ENCODE data around the gene ZBTB9. TPM values are rescaled to one million over a fixed set of nuclear protein-coding genes. Genes with fewer than 3 reads are reported as not detected.
"Not testable (repeated sequence)": the region's sequence is repeated elsewhere in the genome, so short reads cannot be mapped to it uniquely, and the experiment has no call there.

The ZBTB9 gene
- polyA plus RNA-seq, 1 donor from 2014 or later = 9.0 TPM

DNA sequence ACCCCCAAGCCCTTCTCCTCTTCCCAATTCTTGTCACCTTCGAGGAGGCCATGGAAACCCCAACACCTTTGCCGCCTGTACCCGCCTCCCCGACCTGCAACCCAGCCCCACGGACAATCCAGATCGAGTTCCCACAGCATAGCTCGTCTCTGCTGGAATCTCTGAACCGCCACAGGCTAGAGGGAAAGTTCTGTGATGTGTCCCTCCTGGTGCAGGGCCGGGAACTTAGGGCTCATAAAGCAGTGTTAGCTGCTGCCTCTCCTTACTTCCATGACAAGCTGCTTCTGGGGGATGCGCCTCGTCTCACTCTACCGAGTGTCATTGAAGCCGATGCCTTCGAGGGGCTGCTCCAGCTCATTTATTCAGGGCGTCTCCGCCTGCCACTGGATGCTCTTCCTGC is 675 bp downstream of the ZBTB9 start:
- Mint-ChIP-seq H3K4me3 (peak overlapping the region; percentile 96 to 99 (median 99)), H3K9me3 (no peaks in the 10 kb centered on the region)

DNA sequence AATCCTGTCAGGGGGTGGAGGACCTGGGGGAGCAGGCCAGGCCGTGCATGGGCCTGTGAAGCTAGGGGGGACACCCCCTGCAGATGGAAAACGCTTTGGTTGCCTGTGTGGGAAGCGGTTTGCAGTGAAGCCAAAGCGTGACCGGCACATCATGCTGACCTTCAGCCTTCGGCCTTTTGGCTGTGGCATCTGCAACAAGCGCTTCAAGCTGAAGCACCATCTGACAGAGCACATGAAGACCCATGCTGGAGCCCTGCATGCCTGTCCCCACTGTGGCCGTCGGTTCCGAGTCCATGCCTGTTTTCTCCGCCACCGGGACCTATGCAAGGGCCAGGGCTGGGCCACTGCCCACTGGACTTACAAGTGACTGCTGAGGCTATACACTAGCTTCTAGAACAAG is 1.8 kb downstream of the ZBTB9 start:
- Mint-ChIP-seq H3K9me3 (no peaks in the 10 kb centered on the region), H3K27me3 (no peaks in the 10 kb centered on the region), H3K4me3 (peak overlapping the region; percentile 27 to 96 (median 60)), H3K4me1 (peaks cover 15 to 23% (median 20%) of the 10 kb centered on the region in 3 donors), H3K27ac (peak overlapping the region in 1 of 3 donors; percentile 19), H3K36me3 (peaks cover 2% of the 10 kb centered on the region)

More for the DNA sequence above, 675 bp downstream of the ZBTB9 start:
- H3K27me3 Mint-ChIP-seq = no peaks in the 10 kb centered on the region
- peaks cover 2% of the 10 kb centered on the region for H3K36me3 Mint-ChIP-seq
- peak overlapping the region; percentile 79 to 98 (median 95) for H3K27ac Mint-ChIP-seq
- H3K4me1 Mint-ChIP-seq = peaks cover 15 to 26% (median 20%) of the 10 kb centered on the region in 3 donors

DNA sequence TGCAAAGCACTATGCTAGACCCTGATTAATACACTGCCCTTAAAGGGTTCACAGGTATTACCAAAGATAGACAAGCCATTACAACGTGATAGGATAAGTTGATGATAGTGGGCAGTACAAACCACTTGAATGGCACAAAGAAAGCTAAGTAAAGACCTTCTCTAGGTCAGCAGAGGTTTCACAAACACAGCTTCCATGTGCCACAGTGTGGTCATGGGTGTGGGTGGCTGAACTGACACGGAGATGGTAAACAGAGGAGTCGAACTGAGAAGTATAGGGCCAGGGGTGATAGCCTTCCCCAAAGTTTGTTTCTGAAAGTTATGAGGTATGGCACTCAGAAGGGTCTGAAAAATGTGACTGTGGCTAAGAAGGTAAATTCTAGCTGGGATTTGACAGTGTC is 4.3 kb downstream of the ZBTB9 start:
- no peaks in the 10 kb centered on the region for H3K9me3 Mint-ChIP-seq

DNA sequence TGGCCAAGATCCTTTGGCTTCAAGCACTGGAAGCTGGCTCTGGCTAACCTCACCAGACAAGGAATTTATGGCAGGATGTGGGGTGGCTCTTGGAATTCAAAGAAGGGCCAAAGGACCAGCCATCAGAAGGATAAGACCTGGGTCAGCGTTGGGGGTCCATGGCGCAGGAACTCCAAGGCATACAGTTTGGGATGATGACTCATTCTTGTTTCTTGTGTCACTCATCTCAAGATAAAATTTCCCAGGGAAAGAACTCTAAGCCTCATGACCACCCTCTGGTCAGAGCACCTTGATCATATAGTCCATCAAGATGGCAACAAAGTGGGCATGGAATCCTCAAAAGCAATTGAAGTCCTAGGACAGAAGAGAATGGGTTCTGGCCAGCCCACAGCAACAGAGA is 4.8 kb downstream of the ZBTB9 start:
- H3K27me3 Mint-ChIP-seq = no peaks in the 10 kb centered on the region
- H3K4me3 Mint-ChIP-seq = peak overlapping the region in 1 of 4 donors; percentile 17
- H3K9me3 Mint-ChIP-seq = no peaks in the 10 kb centered on the region
- peaks cover 2% of the 10 kb centered on the region for H3K36me3 Mint-ChIP-seq
- H3K27ac Mint-ChIP-seq = no peak overlapping the region
- H3K4me1 Mint-ChIP-seq = peaks cover 6 to 14% (median 11%) of the 10 kb centered on the region in 3 donors

More for the DNA sequence above, 4.3 kb downstream of the ZBTB9 start:
- H3K4me3 Mint-ChIP-seq = peak overlapping the region in 1 of 4 donors; percentile 17
- no peaks in the 10 kb centered on the region for H3K27me3 Mint-ChIP-seq
- H3K4me1 Mint-ChIP-seq = peaks cover 7 to 20% (median 13%) of the 10 kb centered on the region in 3 donors
- no peak overlapping the region for H3K27ac Mint-ChIP-seq
- peaks cover 2% of the 10 kb centered on the region for H3K36me3 Mint-ChIP-seq

DNA sequence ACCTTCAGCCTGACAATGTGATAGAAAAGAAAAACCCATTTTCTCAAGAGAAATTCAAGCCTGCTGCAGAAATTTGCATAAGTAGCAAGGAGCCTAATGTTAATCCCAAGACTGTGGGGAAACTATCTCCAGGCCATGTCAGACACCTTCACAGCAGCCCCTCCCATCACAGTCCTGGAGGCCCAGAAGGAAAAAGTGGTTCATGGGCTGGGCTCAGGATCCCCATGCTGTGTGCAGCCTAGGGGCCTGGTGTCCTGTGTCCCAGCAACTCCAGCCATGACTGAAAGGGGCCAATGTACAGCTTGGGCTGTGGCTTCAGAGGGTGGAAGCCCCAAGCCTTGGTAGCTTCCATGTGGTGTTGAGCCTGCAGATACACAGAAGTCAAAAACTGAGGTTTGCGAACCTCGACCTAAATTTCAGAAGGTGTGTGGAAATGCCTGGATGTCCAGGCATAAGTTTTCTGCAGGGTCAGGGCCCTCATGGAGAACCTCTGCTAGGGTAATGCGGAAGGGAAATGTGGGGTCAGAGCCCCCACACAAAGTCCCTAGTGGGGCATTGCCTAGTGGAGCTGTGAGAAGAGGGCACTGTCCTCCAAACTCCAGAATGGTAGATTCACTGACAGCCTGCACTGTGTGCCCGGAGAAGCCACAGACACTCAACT is 11.8 kb downstream of the ZBTB9 start:
- H3K4me3 Mint-ChIP-seq = no peak overlapping the region
- H3K4me1 Mint-ChIP-seq = peaks cover 0 to 3% (median 0%) of the 10 kb centered on the region in 3 donors
- H3K9me3 Mint-ChIP-seq = no peaks in the 10 kb centered on the region
- H3K27me3 Mint-ChIP-seq = no peaks in the 10 kb centered on the region
- no peaks in the 10 kb centered on the region for H3K36me3 Mint-ChIP-seq
- no peak overlapping the region for H3K27ac Mint-ChIP-seq

DNA sequence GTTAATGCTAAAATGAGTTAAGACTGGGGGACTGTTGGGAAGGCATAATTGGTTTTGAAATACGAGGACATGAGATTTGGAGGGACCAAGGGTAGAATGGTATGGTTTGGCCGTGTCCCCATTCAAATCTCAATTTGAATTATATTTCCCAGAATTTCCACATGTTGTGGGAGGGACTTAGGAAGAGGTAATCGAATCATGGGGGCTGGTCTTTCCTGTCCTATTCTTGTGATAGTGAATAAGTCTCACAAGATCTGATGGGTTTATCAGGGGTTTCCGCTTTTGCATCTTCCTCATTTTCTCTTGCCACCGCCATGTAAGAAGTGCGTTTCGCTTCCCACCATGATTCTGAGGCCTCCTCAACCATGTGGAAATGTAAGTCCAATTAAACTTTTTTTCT is 12.7 kb downstream of the ZBTB9 start:
- Mint-ChIP-seq H3K4me3 (no peak overlapping the region), H3K27ac (no peak overlapping the region), H3K4me1 (peaks cover 0 to 3% (median 0%) of the 10 kb centered on the region in 3 donors), H3K36me3 (no peaks in the 10 kb centered on the region), H3K27me3 (no peaks in the 10 kb centered on the region), H3K9me3 (no peaks in the 10 kb centered on the region)

DNA sequence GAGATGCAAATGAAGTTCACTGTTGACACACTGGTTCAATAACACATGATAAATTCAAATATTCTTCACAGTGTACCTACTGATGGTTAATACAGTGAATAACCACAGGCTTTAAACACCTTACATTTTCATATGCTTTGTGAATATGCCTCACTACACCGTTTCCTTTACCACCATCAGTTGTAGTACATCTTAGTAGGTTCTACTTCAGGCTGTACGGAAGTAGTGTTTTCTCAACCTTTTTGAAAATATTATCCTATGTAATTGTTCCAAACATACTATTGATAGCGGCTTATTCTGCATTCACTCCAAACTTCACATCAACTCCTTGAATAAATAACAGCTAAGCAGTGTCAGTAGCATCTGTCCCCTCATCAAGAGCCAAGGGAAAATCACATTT is 15.3 kb downstream of the ZBTB9 start:
- Mint-ChIP-seq H3K4me1 (peaks cover 0 to 3% (median 0%) of the 10 kb centered on the region in 3 donors), H3K9me3 (no peaks in the 10 kb centered on the region), H3K4me3 (no peak overlapping the region), H3K27ac (no peak overlapping the region), H3K27me3 (no peaks in the 10 kb centered on the region), H3K36me3 (no peaks in the 10 kb centered on the region)

DNA sequence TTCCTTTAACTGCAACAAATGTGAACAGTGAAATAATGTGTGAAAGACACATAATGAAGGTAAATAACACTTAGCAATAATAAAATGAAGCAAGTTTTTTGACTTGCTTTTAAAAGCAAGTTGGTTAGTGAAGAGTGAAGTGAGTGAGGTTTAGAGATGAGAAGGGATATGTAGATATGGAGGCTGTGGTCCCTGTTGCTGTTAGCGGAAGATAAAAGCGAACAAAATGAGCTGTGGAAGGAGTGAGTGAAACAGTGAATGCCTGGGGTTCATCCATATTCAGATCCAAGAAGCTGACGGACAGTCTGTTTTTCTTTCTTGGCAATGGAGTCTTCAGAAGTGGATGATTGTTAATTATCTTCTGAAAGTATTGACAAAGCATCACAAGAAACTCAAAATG is 23.5 kb downstream of the ZBTB9 start:
- Mint-ChIP-seq H3K36me3 (no peaks in the 10 kb centered on the region), H3K4me3 (no peak overlapping the region), H3K9me3 (no peaks in the 10 kb centered on the region), H3K4me1 (peaks cover 0 to 2% (median 0%) of the 10 kb centered on the region in 3 donors), H3K27me3 (no peaks in the 10 kb centered on the region), H3K27ac (no peak overlapping the region)

DNA sequence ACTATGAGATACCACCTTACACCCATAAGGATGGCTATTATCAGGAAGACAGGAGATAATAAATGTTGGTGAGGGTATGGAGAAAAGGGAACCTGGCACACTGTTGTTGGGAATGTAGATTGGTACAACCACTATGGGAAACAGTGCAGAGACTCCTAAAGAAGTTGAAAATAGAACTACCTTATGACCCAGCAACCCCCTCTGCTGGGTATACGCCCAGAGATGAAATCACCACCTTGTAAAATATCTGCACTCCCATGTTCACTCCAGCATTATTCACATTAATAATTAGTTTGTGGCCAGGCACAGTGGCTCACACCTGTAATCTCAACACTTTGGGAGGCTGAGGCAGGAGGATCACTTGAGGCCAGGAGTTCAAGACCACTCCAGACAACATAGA is 26.8 kb downstream of the ZBTB9 start:
- Mint-ChIP-seq H3K4me1 (peaks cover 0 to 2% (median 0%) of the 10 kb centered on the region in 3 donors), H3K27me3 (no peaks in the 10 kb centered on the region), H3K4me3 (no peak overlapping the region), H3K27ac (peak overlapping the region in 1 of 3 donors; percentile 76), H3K9me3 (no peaks in the 10 kb centered on the region), H3K36me3 (no peaks in the 10 kb centered on the region)

DNA sequence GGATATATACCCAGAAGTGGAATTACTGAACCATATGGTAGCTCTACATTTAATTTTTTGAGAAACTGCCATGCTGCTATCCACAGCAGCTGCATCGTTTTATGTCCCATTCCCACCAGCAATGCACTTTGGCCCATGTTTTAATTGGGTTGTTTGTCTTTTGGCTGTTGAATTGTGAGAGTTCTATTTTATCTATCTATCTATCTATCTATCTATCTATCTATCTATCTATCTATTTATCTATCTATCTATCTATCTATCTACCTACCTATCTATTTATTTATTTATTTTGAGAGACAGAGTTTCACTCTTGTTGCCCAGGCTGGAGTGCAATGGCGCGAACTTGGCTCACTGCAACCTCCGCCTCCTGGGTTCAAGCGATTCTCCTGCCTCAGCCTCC is 28.2 kb downstream of the ZBTB9 start:
- not testable (repeated sequence) for H3K27me3 Mint-ChIP-seq

DNA sequence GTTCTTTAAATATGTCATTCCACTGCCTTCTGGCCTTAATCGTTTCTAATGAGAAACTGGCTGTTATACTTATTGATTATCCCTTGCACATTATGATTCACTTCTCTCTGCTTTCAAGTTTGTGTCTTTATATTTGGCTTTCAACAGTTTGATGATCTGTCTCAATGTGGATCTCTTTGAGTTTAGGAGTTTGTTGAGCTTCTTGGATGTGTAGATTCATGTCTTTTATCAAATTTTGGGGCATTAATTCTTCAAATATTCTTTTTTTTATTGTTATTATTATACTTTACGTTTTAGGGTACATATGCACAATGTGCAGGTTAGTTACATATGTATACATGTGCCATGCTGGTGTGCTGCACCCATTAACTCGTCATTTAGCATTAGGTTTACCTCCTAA is 29.3 kb downstream of the ZBTB9 start:
- H3K27ac Mint-ChIP-seq = no peak overlapping the region
- H3K27me3 Mint-ChIP-seq = peaks cover 2% of the 10 kb centered on the region
- no peaks in the 10 kb centered on the region for H3K9me3 Mint-ChIP-seq
- H3K4me1 Mint-ChIP-seq = peaks cover 0 to 3% (median 2%) of the 10 kb centered on the region in 3 donors
- no peak overlapping the region for H3K4me3 Mint-ChIP-seq
- no peaks in the 10 kb centered on the region for H3K36me3 Mint-ChIP-seq

More for the DNA sequence above, 28.2 kb downstream of the ZBTB9 start:
- not testable (repeated sequence) for H3K4me1 Mint-ChIP-seq, H3K4me3 Mint-ChIP-seq, H3K9me3 Mint-ChIP-seq, H3K27ac Mint-ChIP-seq, H3K36me3 Mint-ChIP-seq

DNA sequence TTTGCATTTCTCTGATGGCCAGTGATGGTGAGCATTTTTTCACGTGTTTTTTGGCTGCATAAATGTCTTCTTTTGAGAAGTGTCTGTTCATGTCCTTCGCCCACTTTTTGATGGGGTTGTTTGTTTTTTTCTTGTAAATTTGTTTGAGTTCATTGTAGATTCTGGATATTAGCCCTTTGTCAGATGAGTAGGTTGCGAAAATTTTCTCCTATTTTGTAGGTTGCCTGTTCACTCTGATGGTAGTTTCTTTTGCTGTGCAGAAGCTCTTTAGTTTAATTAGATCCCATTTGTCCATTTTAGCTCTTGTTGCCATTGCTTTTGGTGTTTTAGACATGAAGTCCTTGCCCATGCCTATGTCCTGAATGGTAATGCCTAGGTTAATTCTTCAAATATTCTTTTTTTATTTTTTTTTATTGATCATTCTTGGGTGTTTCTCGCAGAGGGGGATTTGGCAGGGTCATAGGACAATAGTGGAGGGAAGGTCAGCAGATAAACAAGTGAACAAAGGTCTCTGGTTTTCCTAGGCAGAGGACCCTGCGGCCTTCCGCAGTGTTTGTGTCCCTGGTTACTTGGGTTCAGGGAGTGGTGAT is 30.4 kb downstream of the ZBTB9 start:
- not testable (repeated sequence) for H3K4me3 Mint-ChIP-seq, H3K27me3 Mint-ChIP-seq, H3K4me1 Mint-ChIP-seq, H3K36me3 Mint-ChIP-seq, H3K9me3 Mint-ChIP-seq, H3K27ac Mint-ChIP-seq

DNA sequence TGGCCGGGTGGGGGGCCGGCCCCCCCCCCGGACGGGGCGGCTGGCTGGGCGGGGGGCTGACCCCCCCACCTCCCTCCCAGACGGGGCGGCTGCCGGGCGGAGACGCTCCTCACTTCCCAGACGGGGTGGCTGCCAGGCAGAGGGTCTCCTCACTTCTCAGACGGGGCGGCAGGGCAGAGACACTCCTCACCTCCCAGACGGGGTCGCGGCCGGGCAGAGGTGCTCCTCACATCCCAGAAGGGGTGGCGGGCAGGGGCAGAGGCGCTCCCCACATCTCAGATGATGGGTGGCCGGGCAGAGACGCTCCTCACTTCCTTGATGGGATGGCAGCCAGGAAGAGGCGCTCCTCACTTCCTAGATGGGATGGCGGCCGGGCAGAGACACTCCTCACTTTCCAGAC is 31.3 kb downstream of the ZBTB9 start:
- not testable (repeated sequence) for H3K4me1 Mint-ChIP-seq, H3K4me3 Mint-ChIP-seq, H3K9me3 Mint-ChIP-seq, H3K27me3 Mint-ChIP-seq, H3K27ac Mint-ChIP-seq, H3K36me3 Mint-ChIP-seq

DNA sequence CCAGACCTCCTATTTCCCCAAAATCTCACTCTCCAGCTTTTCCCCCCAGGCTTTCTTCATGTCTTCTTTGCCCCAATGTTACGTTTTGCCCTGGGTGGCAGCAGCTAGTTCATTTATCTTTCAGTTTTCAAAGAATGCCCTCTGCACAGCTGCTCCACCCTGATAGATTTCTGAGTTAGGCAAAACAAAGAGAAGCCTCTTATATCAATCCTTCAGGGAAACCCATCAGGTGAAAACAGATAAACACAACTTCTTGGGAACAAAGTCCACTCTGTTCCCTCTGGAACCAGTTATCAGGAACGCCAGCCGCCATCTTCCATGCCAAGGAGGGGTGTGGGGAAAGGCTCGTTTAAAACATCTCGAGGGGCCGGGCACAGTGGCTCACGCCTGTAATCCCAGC is 34.0 kb downstream of the ZBTB9 start:
- H3K27me3 Mint-ChIP-seq = peaks cover 4% of the 10 kb centered on the region

DNA sequence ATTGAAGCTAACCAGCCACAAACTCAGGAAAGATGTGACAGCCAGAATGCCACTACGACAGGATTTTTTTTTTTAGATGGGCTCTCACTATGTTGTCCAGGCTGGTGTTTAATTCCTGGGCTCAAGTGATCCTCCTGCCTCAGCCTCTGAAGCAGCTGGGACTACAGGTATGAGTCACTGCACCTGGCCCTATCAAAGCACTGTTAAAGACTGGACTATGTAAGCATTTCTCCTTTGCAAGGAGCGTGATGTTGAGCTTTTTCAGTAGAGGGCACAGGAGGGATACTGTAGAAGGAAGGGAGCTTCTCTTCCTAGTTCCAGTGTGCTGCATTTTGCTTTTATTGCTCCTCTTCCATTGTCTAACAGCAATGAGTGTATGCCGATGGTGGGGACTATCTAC is 35.8 kb downstream of the ZBTB9 start:
- Mint-ChIP-seq H3K36me3 (peaks cover 2% of the 10 kb centered on the region), H3K27me3 (peaks cover 4% of the 10 kb centered on the region), H3K4me3 (no peak overlapping the region), H3K9me3 (no peaks in the 10 kb centered on the region), H3K4me1 (peaks cover 0 to 6% (median 3%) of the 10 kb centered on the region in 3 donors), H3K27ac (no peak overlapping the region)

More for the DNA sequence above, 34.0 kb downstream of the ZBTB9 start:
- Mint-ChIP-seq H3K36me3 (peaks cover 2% of the 10 kb centered on the region), H3K9me3 (no peaks in the 10 kb centered on the region), H3K27ac (peak overlapping the region in 1 of 3 donors; percentile 90), H3K4me3 (no peak overlapping the region), H3K4me1 (peaks cover 0 to 6% (median 3%) of the 10 kb centered on the region in 3 donors)

DNA sequence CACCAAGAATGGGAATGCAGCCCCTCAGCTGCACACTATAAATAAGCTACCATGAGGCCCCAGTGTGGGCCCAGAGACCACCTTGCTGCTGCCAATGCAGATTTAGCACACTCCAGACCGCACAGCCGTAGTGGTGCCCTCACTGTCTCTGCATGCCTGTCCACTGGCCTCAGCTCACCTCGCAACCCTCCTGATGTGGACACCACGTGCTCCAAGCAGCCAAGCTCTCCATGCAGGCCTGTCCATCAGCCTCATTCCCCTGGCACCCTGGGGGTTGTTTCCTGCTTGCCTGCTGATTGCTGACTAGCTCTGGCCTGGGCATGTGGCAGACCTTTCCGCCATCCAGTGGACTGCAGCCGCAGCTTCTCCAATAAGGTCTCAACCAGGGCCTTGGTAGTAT is 36.2 kb downstream of the ZBTB9 start:
- peaks cover 4% of the 10 kb centered on the region for H3K27me3 Mint-ChIP-seq
- no peak overlapping the region for H3K27ac Mint-ChIP-seq
- H3K9me3 Mint-ChIP-seq = no peaks in the 10 kb centered on the region
- H3K36me3 Mint-ChIP-seq = peaks cover 2% of the 10 kb centered on the region
- H3K4me1 Mint-ChIP-seq = peaks cover 0 to 6% (median 3%) of the 10 kb centered on the region in 3 donors
- no peak overlapping the region for H3K4me3 Mint-ChIP-seq
